ENCODE measurements around the gene SNCA. TPM values are rescaled to one million over a fixed set of nuclear protein-coding genes. Genes with fewer than 3 reads are reported as not detected.

Gene SNCA
- polyA plus RNA-seq, 3 donors, result 13.2 to 39.4 (median 24.3) TPM

- no peak overlapping the region for H3K4me3 ChIP-seq (replicated peaks in 1 of 3; ENCODE audit: low read depth in 2 of 3, low read length in 3 of 3)
- H3K9ac ChIP-seq (ENCODE audit: insufficient read depth, low read length, poor library complexity, severe bottlenecking), result no peak overlapping the region
- H3K9me3 ChIP-seq (replicated peaks in 1 of 2; ENCODE audit: control insufficient read depth in 1 of 2, insufficient read depth in 1 of 2, low read length in 2 of 2), result no peaks in the 10 kb centered on the region
- no peaks in the 10 kb centered on the region for H3K27me3 ChIP-seq (ENCODE audit: control insufficient read depth in 2 of 2, insufficient read depth in 2 of 2, low read length in 2 of 2)
- H3K4me1 ChIP-seq (ENCODE audit: control insufficient read depth in 1 of 2, insufficient read depth in 2 of 2, low read length in 2 of 2), result peaks cover 0 to 2% of the 10 kb centered on the region in 2 donors
- H2AFZ ChIP-seq (ENCODE audit: insufficient read depth, low read depth, low read length, poor library complexity, severe bottlenecking), result no peak overlapping the region
- peak in 1 of 3 donors; percentile 5 for DNase-seq
- H3K27me3 Mint-ChIP-seq (ENCODE audit: low read depth in 3 of 3), result no peaks in the 10 kb centered on the region
- peaks cover 0 to 5% (median 0%) of the 10 kb centered on the region in 7 donors for H3K9me3 Mint-ChIP-seq
- intact Hi-C loops (cut with micrococcal nuclease), result no loop called here
- H3K27ac ChIP-seq (ENCODE audit: low read depth in 1 of 2, low read length in 2 of 2), result no peak overlapping the region
- WGBS (ENCODE audit: insufficient coverage), result no CpG with 5 or more reads among the region's 3 CpGs
- H4K20me1 ChIP-seq (ENCODE audit: insufficient read depth, low read length), result no peaks in the 10 kb centered on the region
- H3K36me3 ChIP-seq (replicated peaks in 1 of 2; ENCODE audit: control insufficient read depth in 1 of 2, insufficient read depth in 2 of 2, low read length in 2 of 2), result peaks cover 0 to 6% of the 10 kb centered on the region in 2 donors
- H3K4me2 ChIP-seq (replicated peaks; ENCODE audit: extremely low read depth, low read length, poor library complexity, severe bottlenecking), result no peak overlapping the region
- TF ChIP-seq, protein P1, sequence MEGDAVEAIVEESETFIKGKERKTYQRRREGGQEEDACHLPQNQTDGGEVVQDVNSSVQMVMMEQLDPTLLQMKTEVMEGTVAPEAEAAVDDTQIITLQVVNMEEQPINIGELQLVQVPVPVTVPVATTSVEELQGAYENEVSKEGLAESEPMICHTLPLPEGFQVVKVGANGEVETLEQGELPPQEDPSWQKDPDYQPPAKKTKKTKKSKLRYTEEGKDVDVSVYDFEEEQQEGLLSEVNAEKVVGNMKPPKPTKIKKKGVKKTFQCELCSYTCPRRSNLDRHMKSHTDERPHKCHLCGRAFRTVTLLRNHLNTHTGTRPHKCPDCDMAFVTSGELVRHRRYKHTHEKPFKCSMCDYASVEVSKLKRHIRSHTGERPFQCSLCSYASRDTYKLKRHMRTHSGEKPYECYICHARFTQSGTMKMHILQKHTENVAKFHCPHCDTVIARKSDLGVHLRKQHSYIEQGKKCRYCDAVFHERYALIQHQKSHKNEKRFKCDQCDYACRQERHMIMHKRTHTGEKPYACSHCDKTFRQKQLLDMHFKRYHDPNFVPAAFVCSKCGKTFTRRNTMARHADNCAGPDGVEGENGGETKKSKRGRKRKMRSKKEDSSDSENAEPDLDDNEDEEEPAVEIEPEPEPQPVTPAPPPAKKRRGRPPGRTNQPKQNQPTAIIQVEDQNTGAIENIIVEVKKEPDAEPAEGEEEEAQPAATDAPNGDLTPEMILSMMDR (IDR thresholded peaks at IDR 0.05), result no peak
- H3K79me2 ChIP-seq (ENCODE audit: insufficient read depth, low read length), result no peaks in the 10 kb centered on the region
- H3K4me3 Mint-ChIP-seq, result no peak overlapping the region
- peaks cover 5% of the 10 kb centered on the region for H3K4me1 Mint-ChIP-seq
- H3K27ac Mint-ChIP-seq, result no peak overlapping the region
- H3K36me3 Mint-ChIP-seq, result peaks cover 2 to 3% of the 10 kb centered on the region in 2 donors
Measured at GRCh38 chr4:89733946-89734345, 103.0 kb downstream of the SNCA start.

- no peaks in the 10 kb centered on the region for H3K27me3 Mint-ChIP-seq (ENCODE audit: low read depth in 3 of 3)
- H3K4me1 ChIP-seq (ENCODE audit: control insufficient read depth in 1 of 2, insufficient read depth in 2 of 2, low read length in 2 of 2), result no peaks in the 10 kb centered on the region
- H3K27ac Mint-ChIP-seq, result no peak overlapping the region
- H3K79me2 ChIP-seq (ENCODE audit: insufficient read depth, low read length), result no peaks in the 10 kb centered on the region
- DNase-seq, result no peak
- no peak overlapping the region for H2AFZ ChIP-seq (ENCODE audit: insufficient read depth, low read depth, low read length, poor library complexity, severe bottlenecking)
- H3K4me3 ChIP-seq (replicated peaks in 1 of 3; ENCODE audit: low read depth in 2 of 3, low read length in 3 of 3), result no peak overlapping the region
- no peaks in the 10 kb centered on the region for H3K4me1 Mint-ChIP-seq
- no peaks in the 10 kb centered on the region for H4K20me1 ChIP-seq (ENCODE audit: insufficient read depth, low read length)
- no peaks in the 10 kb centered on the region for H3K9me3 ChIP-seq (replicated peaks in 1 of 2; ENCODE audit: control insufficient read depth in 1 of 2, insufficient read depth in 1 of 2, low read length in 2 of 2)
- TF ChIP-seq, protein P1 (IDR thresholded peaks at IDR 0.05), result no peak
- no peaks in the 10 kb centered on the region for H3K27me3 ChIP-seq (ENCODE audit: control insufficient read depth in 2 of 2, insufficient read depth in 2 of 2, low read length in 2 of 2)
- H3K4me2 ChIP-seq (replicated peaks; ENCODE audit: extremely low read depth, low read length, poor library complexity, severe bottlenecking), result no peak overlapping the region
- H3K4me3 Mint-ChIP-seq, result no peak overlapping the region
- no peak overlapping the region for H3K9ac ChIP-seq (ENCODE audit: insufficient read depth, low read length, poor library complexity, severe bottlenecking)
- H3K36me3 Mint-ChIP-seq, result peaks cover 10 to 23% of the 10 kb centered on the region in 2 donors
- no peak overlapping the region for H3K27ac ChIP-seq (ENCODE audit: low read depth in 1 of 2, low read length in 2 of 2)
- H3K36me3 ChIP-seq (replicated peaks in 1 of 2; ENCODE audit: control insufficient read depth in 1 of 2, insufficient read depth in 2 of 2, low read length in 2 of 2), result peaks cover 4 to 10% of the 10 kb centered on the region in 2 donors
- H3K9me3 Mint-ChIP-seq, result peaks cover 0 to 3% (median 0%) of the 10 kb centered on the region in 7 donors
- intact Hi-C loops (cut with micrococcal nuclease), result no loop called here
Measured at GRCh38 chr4:89727238-89727637, 109.7 kb downstream of the SNCA start.
